Measurements from ENCODE around the gene SRRM4.

The SRRM4 gene

DNA sequence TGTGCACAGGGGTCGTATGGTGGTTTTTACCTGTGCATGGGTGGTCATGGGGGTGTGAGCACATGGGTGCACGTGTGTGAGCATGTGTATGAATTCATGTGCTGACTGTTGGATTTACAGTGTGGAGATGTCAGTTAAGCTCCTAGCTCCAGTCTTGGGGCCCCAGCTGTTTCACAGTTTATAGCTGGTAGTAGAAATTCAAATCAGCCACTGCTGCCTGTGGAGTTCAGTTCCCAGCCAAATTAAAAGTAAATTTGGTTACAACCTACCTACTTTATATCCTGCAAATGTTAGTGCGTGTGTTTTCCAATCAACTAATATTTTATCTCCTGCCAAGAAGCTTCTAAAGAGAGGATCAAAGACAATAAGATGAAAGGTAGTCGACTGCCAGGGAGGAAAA is 141.4 kb downstream of the SRRM4 start:
- H3F3A ChIP-seq (ENCODE audit: control insufficient read depth, insufficient read depth) = no peaks in the 10 kb centered on the region
- no peak overlapping the region for H3K27ac ChIP-seq (ENCODE audit: low read depth, low read length)
- H3K4me3 ChIP-seq (ENCODE audit: low read length) = no peak overlapping the region
- 0 out of 2 replicates have a peak, but pooled peaks cover 2% of the 10 kb centered on the region for H3K27me3 ChIP-seq (ENCODE audit: control insufficient read depth, low read length)
- H4K20me1 ChIP-seq (ENCODE audit: control insufficient read depth, insufficient read depth, low read depth, low read length) = no peaks in the 10 kb centered on the region
- no peaks in the 10 kb centered on the region for H3K36me3 ChIP-seq (ENCODE audit: control insufficient read depth, low read length)
- TF ChIP-seq, protein P1, sequence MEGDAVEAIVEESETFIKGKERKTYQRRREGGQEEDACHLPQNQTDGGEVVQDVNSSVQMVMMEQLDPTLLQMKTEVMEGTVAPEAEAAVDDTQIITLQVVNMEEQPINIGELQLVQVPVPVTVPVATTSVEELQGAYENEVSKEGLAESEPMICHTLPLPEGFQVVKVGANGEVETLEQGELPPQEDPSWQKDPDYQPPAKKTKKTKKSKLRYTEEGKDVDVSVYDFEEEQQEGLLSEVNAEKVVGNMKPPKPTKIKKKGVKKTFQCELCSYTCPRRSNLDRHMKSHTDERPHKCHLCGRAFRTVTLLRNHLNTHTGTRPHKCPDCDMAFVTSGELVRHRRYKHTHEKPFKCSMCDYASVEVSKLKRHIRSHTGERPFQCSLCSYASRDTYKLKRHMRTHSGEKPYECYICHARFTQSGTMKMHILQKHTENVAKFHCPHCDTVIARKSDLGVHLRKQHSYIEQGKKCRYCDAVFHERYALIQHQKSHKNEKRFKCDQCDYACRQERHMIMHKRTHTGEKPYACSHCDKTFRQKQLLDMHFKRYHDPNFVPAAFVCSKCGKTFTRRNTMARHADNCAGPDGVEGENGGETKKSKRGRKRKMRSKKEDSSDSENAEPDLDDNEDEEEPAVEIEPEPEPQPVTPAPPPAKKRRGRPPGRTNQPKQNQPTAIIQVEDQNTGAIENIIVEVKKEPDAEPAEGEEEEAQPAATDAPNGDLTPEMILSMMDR (IDR thresholded peaks at IDR 0.05; ENCODE audit: low read depth, low read length, poor library complexity, severe bottlenecking) = no peak
- H3K79me2 ChIP-seq (ENCODE audit: control insufficient read depth, low read length) = no peaks in the 10 kb centered on the region
- no peaks in the 10 kb centered on the region for H3K4me1 ChIP-seq (ENCODE audit: control insufficient read depth, low read length)
- no peaks in the 10 kb centered on the region for H3K9me3 ChIP-seq (ENCODE audit: control insufficient read depth, insufficient read depth, low read length)
- H3K9me2 ChIP-seq (replicated peaks; ENCODE audit: control insufficient read depth, low read length) = no peaks in the 10 kb centered on the region
- no peak overlapping the region for H3K4me2 ChIP-seq (ENCODE audit: low read length)

DNA sequence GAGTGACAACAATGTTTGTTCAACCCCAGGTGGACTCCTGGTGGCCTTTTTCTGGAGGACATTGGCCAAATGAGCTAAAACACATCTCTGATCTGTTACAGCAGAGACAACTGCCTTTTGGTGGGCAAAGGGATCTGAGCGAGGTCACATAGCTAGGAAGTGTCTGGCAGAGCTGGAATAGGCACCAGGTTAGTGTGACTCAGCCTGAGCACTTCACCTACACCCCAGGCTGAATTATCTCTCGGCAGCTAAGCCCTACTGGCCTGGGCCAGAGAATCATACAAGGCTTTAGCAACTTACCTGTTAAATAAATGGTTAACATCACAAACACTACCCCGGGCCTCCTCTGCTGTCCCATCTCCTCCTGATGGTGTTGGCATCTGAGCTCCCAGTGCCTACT is 147.2 kb downstream of the SRRM4 start:
- H3K36me3 ChIP-seq (ENCODE audit: control insufficient read depth, low read length) = no peaks in the 10 kb centered on the region
- no peak overlapping the region for H3K4me2 ChIP-seq (ENCODE audit: low read length)
- H3K27ac ChIP-seq (ENCODE audit: low read depth, low read length) = no peak overlapping the region
- H3K4me1 ChIP-seq (ENCODE audit: control insufficient read depth, low read length) = no peaks in the 10 kb centered on the region
- H3K9me2 ChIP-seq (replicated peaks; ENCODE audit: control insufficient read depth, low read length) = no peaks in the 10 kb centered on the region
- no peaks in the 10 kb centered on the region for H3K79me2 ChIP-seq (ENCODE audit: control insufficient read depth, low read length)
- no peaks in the 10 kb centered on the region for H4K20me1 ChIP-seq (ENCODE audit: control insufficient read depth, insufficient read depth, low read depth, low read length)
- H3K27me3 ChIP-seq (ENCODE audit: control insufficient read depth, low read length) = no peaks in the 10 kb centered on the region
- H3F3A ChIP-seq (ENCODE audit: control insufficient read depth, insufficient read depth) = no peaks in the 10 kb centered on the region
- no peaks in the 10 kb centered on the region for H3K9me3 ChIP-seq (ENCODE audit: control insufficient read depth, insufficient read depth, low read length)
- no peak overlapping the region for H3K4me3 ChIP-seq (ENCODE audit: low read length)
- no peak for TF ChIP-seq EZH2phosphoT487 (IDR thresholded peaks at IDR 0.05; ENCODE audit: borderline replicate concordance, low read length)
- TF ChIP-seq, protein P1 (IDR thresholded peaks at IDR 0.05; ENCODE audit: low read depth, low read length, poor library complexity, severe bottlenecking) = no peak

DNA sequence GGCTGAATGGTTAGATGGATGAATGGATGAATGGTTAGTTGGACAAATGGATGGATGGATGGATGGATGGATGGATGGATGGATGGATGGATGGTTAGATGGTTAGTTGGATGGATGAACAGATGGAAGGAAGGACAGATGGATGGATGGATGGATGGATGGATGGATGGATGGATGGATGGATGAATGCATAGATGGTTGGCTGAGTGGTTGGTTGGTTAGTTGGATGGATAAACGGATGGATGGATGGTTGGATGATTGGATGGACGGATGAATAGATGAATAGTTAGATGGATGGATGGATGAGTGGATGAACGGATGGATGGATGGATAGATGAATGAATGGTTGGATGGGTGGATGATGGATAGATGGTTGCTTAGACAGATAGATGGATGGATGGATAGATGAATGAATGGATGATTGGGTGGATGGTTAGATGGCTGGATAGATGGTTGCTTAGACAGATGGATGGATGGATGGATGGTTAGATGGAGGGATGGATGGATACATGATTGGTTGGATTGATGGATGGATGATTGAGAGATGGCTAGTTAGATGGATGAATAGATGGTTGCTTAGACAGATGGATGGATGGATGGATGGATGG is 148.6 kb downstream of the SRRM4 start:
- Histone ChIP-seq H3F3A (ENCODE audit: control insufficient read depth, insufficient read depth) (no peaks in the 10 kb centered on the region), H3K4me3 (ENCODE audit: low read length) (no peak overlapping the region), H3K27me3 (ENCODE audit: control insufficient read depth, low read length) (no peaks in the 10 kb centered on the region), H4K20me1 (ENCODE audit: control insufficient read depth, insufficient read depth, low read depth, low read length) (no peaks in the 10 kb centered on the region), H3K36me3 (ENCODE audit: control insufficient read depth, low read length) (no peaks in the 10 kb centered on the region), H3K27ac (ENCODE audit: low read depth, low read length) (no peak overlapping the region), H3K79me2 (ENCODE audit: control insufficient read depth, low read length) (no peaks in the 10 kb centered on the region), H3K4me2 (ENCODE audit: low read length) (no peak overlapping the region), H3K4me1 (ENCODE audit: control insufficient read depth, low read length) (no peaks in the 10 kb centered on the region), H3K9me3 (ENCODE audit: control insufficient read depth, insufficient read depth, low read length) (no peaks in the 10 kb centered on the region), H3K9me2 (replicated peaks; ENCODE audit: control insufficient read depth, low read length) (no peaks in the 10 kb centered on the region)
- TF ChIP-seq, protein P1 (IDR thresholded peaks at IDR 0.05; ENCODE audit: low read depth, low read length, poor library complexity, severe bottlenecking) = no peak
- no peak for TF ChIP-seq EZH2phosphoT487 (IDR thresholded peaks at IDR 0.05; ENCODE audit: borderline replicate concordance, low read length)

Data from DOHH2 (cell line).